GM18951 (cell line): ENCODE measurements around the gene ZNF180.
"Not testable (repeated sequence)": the region's sequence is repeated elsewhere in the genome, so short reads cannot be mapped to it uniquely, and the experiment has no call there.

Experiments used
- POLR2A ChIP-seq: IDR thresholded peaks from 4 replicates; pipeline ENCODE4 v1.6.1; 2011; ENCODE audit warnings: mild to moderate bottlenecking; ENCODE audit not compliant: insufficient read length, insufficient read depth; ENCODE audit errors: extremely low read depth
- in situ Hi-C: fragments of 300-500 bp; cut with MboI; formaldehyde crosslinking; loops from one replicate; pipeline ENCODE4 v1.12.0; 2022; ENCODE audit warnings: low sequenced_read_pairs, mixed read lengths, inconsistent platforms; ENCODE audit not compliant: unreplicated experiment

ZNF180 gene

GRCh38 chr19:44499962-44500949, at the start of gene ZNF180:
TSS of gene ZNF180 (minus strand) at chr19:44500522. CDS start at chr19:44497334, 3,188 bp downstream.
- TF ChIP-seq POLR2A = peak; percentile 74
- in situ Hi-C loops = no loop called here

GRCh38 chr19:44549507-44549906, 49.2 kb upstream of the ZNF180 start:
- TF ChIP-seq POLR2A = no peak
- in situ Hi-C loops = no loop called here

- no peak for TF ChIP-seq POLR2A
- in situ Hi-C loops = no loop called here
Observed at GRCh38 chr19:44548736-44549135, 48.4 kb upstream of the ZNF180 start.

- in situ Hi-C loops = no loop called here
- no peak for TF ChIP-seq POLR2A
Observed at GRCh38 chr19:44544031-44544430, 43.7 kb upstream of the ZNF180 start.

- in situ Hi-C loops = no loop called here
Observed at GRCh38 chr19:44542671-44543070, 42.3 kb upstream of the ZNF180 start.

GRCh38 chr19:44540736-44541135, 40.4 kb upstream of the ZNF180 start:
- TF ChIP-seq POLR2A = no peak
- in situ Hi-C loops = no loop called here

More at GRCh38 chr19:44542671-44543070, 42.3 kb upstream of the ZNF180 start:
- TF ChIP-seq POLR2A = no peak

GRCh38 chr19:44539991-44540390, 39.7 kb upstream of the ZNF180 start:
- no peak for TF ChIP-seq POLR2A
- in situ Hi-C loops = no loop called here

GRCh38 chr19:44539236-44539826, 39.0 kb upstream of the ZNF180 start:
- no peak for TF ChIP-seq POLR2A
- in situ Hi-C loops = no loop called here

GRCh38 chr19:44535361-44535760, 35.0 kb upstream of the ZNF180 start:
- in situ Hi-C loops = not testable (repeated sequence)

- TF ChIP-seq POLR2A = no peak
- in situ Hi-C loops = no loop called here
Observed at GRCh38 chr19:44532819-44533218, 32.5 kb upstream of the ZNF180 start.

GRCh38 chr19:44530777-44531176, 30.5 kb upstream of the ZNF180 start:
- TF ChIP-seq POLR2A = no peak
- in situ Hi-C loops = no loop called here

- TF ChIP-seq POLR2A = no peak
- in situ Hi-C loops = no loop called here
Observed at GRCh38 chr19:44529536-44529935, 29.2 kb upstream of the ZNF180 start, which contains the start of gene CEACAM20. TSS of gene CEACAM20 (minus strand) at chr19:44529675. CDS start at chr19:44529509, 166 bp downstream.

- TF ChIP-seq POLR2A = no peak
- in situ Hi-C loops = no loop called here
Observed at GRCh38 chr19:44527554-44527953, 27.2 kb upstream of the ZNF180 start.
